Measurements from ENCODE around the gene COL5A2.

COL5A2 gene

GRCh38 chr2:189092936-189093335, 86.6 kb downstream of the COL5A2 start:
- no peak for DNase-seq

GRCh38 chr2:189091253-189091652, 88.3 kb downstream of the COL5A2 start:
- DNase-seq: no peak

DNA sequence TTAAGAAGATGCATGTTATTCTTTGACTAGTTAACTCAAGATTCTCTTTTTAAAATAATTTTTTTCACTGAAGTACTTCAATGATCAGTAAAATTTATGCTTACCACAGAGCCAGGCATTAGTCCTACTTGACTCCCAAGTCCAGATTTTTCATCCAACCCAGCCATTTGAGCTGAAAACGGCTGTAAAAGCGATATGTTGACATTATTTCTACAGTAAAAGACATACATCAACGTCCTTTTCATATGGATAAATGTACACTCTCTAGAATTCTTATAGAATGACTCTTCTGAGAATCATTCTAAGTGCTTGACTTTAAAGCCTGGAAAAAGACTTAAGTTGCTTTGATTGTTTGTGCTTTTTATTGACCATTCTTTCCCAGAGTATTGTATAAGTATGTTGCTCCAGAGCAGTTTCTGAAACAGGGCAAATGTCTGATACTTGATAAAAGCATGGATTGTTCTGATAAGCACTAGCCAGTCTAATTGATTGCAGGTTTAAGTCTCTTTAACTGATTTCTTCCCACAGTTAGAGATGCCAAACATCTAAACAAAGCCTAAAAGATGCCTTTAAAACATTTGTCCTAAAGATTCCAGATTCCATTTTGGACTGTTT, 90.9 kb downstream of the COL5A2 start:
- DNase-seq: no peak

DNA sequence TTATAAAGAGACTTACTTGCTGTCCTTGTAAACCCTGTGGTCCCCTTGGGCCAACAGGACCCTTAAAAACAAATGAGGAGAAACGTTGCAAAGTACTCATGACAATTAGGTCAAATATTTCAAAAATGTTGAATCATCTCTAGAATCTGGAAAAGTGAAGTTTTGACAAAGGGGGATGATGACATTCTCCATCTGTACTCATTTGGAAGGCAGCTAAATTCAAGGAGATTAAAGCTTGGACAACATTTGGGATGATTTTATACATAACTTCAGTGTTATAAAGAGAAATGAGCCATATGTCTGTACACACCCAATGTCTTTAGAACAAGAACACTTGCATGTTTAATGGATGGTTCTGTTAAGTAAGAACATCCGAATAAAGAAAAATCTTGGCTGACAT, 92.9 kb downstream of the COL5A2 start:
- no peak for DNase-seq

DNA sequence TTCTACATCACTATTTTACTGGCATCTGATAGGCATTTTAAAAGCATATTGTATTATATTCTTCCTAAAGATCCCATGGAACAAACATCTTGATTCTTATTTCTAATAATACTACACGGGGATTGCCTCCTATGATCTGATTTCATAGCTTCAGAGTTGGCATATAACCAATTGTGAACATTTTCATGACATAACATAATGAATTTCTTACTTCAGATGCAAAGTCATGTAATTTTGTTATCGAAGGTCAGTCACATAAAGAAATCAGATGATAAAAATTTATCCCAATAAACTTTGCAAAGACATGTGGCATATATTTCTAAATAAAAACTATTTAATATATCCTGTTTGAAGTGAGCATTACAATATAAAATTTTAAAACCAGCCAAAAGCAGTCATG, 93.3 kb downstream of the COL5A2 start:
- no peak for DNase-seq

DNA sequence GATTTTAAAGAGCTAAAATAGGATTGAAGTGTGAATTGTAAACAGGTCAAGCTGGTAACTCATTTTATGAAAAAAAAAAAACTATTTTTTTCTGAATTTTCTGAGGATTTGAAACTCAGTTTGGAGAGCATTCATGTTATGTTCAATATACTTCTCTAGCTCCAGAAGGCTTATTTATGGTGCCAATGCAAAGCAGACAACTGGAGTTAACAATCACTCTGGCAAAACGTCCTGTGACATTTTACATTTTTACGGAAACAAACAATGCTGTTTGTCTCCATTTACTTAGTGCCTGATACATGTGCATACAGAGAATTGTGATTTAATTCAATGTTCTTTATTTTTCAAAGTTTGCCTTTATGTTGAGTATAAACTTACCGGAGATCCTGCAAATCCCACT, 96.0 kb downstream of the COL5A2 start:
- DNase-seq: no peak

GRCh38 chr2:189083106-189083505, 96.5 kb downstream of the COL5A2 start:
- DNase-seq: no peak

DNA sequence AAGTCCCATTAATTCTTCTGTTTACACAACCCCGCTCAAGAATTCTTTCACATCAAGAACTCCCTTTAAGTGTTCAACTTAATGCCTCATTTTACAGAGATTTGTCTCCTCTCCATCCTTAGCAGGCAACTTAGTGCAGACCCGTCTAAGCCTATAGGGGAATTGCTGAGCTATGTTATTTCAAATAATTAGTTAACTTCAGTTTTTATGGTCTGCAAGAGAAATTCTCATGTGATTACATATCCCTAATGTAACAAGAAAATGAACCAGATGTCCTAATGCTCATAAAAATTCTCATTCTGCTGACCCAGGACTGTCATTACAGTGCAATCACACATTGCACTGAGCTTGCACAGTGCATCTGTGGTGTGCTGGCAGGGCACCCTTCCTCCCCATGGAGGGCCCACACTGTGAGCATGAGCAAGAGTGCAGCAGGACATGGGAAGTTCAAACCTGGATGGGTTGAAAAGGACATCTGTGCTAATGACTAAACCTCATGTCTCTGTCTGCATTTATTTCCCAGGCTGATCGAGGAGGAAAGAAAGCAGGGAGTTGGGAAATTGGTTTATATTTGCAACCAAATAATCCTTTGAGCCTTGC, 97.1 kb downstream of the COL5A2 start:
- DNase-seq: no peak

- no peak for DNase-seq
Observed at GRCh38 chr2:189076572-189076971, 103.0 kb downstream of the COL5A2 start.

- DNase-seq: no peak
Observed at GRCh38 chr2:189076120-189076519, 103.4 kb downstream of the COL5A2 start.

GRCh38 chr2:189074506-189074905, 105.1 kb downstream of the COL5A2 start:
- no peak for DNase-seq

DNA sequence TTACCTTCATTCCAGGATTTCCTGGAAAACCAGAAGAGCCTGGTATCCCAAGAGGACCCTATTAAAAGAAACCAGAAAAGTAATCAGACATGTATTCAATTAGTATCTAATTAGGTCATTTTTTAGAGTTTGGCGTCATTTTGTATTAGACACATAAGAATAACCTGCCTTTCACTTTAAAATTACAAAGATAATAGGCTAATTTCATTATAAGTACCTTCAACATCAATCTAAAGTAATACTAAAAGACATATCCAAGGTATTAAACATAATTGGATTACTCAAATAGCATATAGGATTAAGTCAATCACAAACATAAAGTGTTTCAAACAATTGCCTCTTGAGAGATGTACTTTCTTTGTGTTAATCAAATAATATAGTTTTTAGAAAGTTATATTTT, 107.5 kb downstream of the COL5A2 start:
- no peak for DNase-seq

GRCh38 chr2:189069855-189070619, 109.5 kb downstream of the COL5A2 start:
- DNase-seq: no peak

DNA sequence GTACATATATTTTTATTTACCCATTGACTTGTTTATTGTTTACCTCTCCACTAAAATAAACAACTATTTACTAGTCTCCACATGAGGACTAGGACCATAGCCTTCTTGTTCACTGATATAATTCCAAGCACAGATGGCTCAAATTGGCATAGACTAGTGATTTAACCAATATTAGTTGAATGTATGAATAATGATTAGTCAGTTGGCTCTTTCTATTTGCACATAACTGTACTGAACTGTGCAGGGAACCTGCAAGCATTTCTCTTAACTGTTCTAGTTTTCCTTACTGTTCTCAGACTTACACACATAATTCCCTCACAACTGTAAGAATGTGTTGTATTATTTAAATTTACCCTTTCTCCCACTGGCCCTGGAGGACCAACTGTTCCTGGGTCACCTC, 113.5 kb downstream of the COL5A2 start:
- no peak for DNase-seq

DNA sequence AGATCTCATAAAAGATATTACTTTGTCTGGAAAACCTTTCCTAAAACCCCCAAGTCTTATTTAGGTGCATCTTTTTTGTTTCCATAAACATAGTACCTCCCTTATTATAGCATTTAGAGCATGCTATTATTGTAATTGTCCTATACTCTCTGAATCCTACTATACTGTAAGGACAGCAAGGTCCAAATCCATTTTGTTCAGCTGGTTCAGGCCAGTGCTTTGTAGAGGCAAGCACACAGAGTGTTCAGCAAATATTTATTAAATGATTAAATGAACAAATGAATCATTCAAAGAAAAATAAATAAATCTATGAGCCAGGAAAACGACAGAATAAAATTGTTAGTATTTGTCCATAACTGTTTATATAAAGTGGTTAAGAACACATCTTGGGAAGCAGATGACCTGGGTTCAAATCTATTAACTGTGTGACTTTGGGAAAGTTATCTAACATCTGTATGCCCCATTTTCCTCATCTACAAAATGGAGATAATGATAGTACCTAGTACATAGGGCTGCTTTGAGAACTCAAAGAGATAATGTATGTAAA, 119.4 kb downstream of the COL5A2 start:
- no peak for DNase-seq

- DNase-seq: no peak
Observed at GRCh38 chr2:189057316-189057715, 122.2 kb downstream of the COL5A2 start.

DNA sequence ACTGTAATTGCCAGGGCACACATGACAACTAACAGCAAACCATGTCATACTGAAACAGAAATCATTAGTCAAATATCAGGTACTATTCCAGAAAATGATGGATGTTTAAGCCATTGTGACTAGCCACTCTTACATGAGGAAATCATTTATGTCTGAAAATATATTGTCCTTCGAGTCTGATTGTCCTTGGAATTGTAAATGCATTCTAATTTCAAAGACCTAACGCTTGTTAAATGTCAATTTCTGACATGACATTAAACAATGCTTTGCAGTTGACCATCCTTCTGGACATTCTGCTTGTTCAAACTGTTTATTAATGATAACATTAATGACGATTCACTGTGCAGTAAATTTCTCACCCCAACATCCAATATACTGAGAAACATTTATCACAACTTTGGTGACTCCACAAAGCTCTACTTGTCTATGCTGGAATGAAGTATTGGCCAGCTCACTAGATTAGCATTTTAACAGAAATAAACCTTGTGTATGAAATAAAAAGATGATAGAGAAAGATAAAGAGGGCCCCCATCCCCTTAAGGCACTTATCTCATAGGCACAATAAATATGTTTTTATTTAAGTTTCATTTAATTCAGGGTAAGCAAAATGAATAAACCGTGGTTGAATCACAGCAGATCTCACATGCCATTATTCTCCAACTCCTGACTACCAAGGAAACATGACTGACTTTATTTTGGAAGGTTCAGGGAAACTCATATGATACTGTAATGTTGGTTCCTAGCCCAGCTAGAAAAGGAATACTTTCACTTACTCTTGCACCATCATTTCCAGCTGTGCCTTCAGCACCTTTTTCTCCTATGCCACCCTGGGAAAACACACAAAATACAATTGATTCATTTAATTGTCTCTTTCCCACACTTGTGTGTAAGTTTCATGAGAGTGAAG, 123.1 kb downstream of the COL5A2 start:
- DNase-seq: no peak

GRCh38 chr2:189050165-189050712, 129.3 kb downstream of the COL5A2 start:
- DNase-seq: no peak

- DNase-seq: no peak
Observed at GRCh38 chr2:189049709-189050164, 129.8 kb downstream of the COL5A2 start.

DNA sequence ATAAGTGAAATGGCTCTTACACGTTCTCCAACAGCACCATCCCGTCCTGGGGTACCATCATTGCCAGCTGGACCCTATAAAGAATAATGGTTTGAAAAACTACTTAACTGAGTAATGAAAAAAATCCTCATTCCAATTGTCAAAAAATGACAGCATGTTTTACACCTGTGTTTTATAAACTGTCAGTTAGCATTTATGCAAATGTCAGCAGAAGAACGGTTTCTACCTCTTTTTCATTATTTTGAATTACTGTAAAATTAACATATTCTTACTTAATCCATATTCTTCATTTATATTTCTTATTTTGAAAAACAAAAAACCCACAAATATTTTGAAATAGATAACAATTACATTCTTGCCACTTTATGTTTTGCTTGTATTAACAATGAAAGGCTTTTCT, 131.4 kb downstream of the COL5A2 start:
- DNase-seq: no peak

- DNase-seq: no peak
Observed at GRCh38 chr2:189047171-189047888, 132.2 kb downstream of the COL5A2 start.

DNA sequence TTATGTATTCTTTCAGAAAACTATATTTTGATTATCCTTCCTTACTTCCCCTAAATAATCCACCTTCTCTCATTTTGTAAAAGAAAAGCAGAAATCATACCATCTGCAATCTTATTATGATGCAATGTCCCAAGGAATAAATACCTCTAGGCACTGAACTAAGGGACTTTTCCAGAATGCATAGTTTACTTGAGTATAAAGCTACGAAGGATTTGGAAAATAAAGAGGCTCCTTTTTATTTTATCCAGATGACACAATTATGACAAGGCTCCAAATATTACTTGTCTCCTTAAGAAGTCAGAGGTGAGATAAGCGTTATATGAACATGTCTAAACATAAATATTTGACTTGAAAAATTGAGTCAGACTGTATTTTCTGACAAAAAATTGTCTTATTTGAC, 133.2 kb downstream of the COL5A2 start:
- no peak for DNase-seq
